Sigmoid colon (tissue), 7 donors: Measurements from ENCODE around the gene RPTN. TPM values are rescaled to one million over a fixed set of nuclear protein-coding genes. Genes with fewer than 3 reads are reported as not detected.

Experiments used
- DNase-seq: peaks from one replicate; pipeline ENCODE4 v3.0.0-alpha.2; 2019
- H3K27ac ChIP-seq, 4 donors: fragments of 200-600 bp; sonication (generic); one replicate each; pipeline ENCODE4 v1.5.1; 2016 to 2019; ENCODE audit warnings: mild to moderate bottlenecking in 1 of 4
- H3K27me3 ChIP-seq, 3 donors: fragments of 200-600 bp; sonication (generic); one replicate each; pipeline ENCODE4 v1.5.1; 2019; ENCODE audit warnings: mild to moderate bottlenecking in 1 of 3
- H3K36me3 ChIP-seq, 4 donors: fragments of 200-600 bp; sonication (generic); one replicate each; pipeline ENCODE4 v1.5.1; 2016 to 2019
- H3K4me1 ChIP-seq, 4 donors: fragments of 200-600 bp; sonication (generic); one replicate each; pipeline ENCODE4 v1.5.1; 2017 to 2019
- H3K4me3 ChIP-seq, 4 donors: fragments of 200-600 bp; sonication (generic); one replicate each; pipeline ENCODE4 v1.5.1; 2017 to 2019; ENCODE audit warnings: mild to moderate bottlenecking in 2 of 4, moderate library complexity in 1 of 4
- H3K9me3 ChIP-seq, 4 donors: fragments of 200-600 bp in 3 of 4; sonication (generic) in 3 of 4; one replicate each; pipeline versions ENCODE4 v1.5.1 to v1.6.1; 2013 to 2019
- CTCF ChIP-seq, 4 experiments: fragments of 450-650 bp in 3 of 4; fragments of 200-600 bp in 1 of 4; IDR thresholded peaks; one replicate each; pipeline ENCODE4 v1.5.1; 2016 to 2019; ENCODE audit warnings: antibody characterized with exemption in 4 of 4, mild to moderate bottlenecking in 3 of 4, moderate library complexity in 2 of 4
- EP300 ChIP-seq, 4 donors: sonication (generic); formaldehyde crosslinking; IDR thresholded peaks; one replicate each; pipeline ENCODE4 v1.6.1; 2017; ENCODE audit warnings: antibody characterized with exemption in 4 of 4
- POLR2A ChIP-seq, 2 donors: fragments of 450-650 bp; IDR thresholded peaks; one replicate each; pipeline ENCODE4 v1.6.1; 2016; ENCODE audit warnings: antibody characterized with exemption in 2 of 2, mild to moderate bottlenecking in 2 of 2, moderate library complexity in 2 of 2
- POLR2AphosphoS5 ChIP-seq, 4 donors: sonication (generic); formaldehyde crosslinking; IDR thresholded peaks; one replicate each; pipeline ENCODE4 v1.6.1; 2017; ENCODE audit warnings: antibody characterized with exemption in 4 of 4
- WGBS, 2 donors: extraction: QIAGEN DNeasy Blood & Tissue Kit; methylation state at CpG; one replicate each; pipeline ENCODE4 v1.1.7; 2013; 5-methylcytosine and 5-hydroxymethylcytosine counted together
- intact Hi-C: fragments of 100-400 bp; cut with DNase I; formaldehyde crosslinking; loops from one replicate; pipeline ENCODE4 v1.15.1; 2023
- polyA plus RNA-seq, 3 donors: library from polyadenylated mRNA; stranded (reverse); fragments of 200-250 nt; gene quantifications; one replicate each; pipeline ENCODE4 v1.2.3, GENCODE V29; 2013
- total RNA-seq, 4 donors: library from RNA; depleted of rRNA; stranded (reverse); fragments of >200 nt; gene quantifications; one replicate each; pipeline ENCODE4 v1.1.0, GENCODE V29; 2016
- donor health status: healthy with polysubstance abuse.
- donor health status: Bipolar disorder and iron deficiency.
- donor health status: healthy.

RPTN gene
- total and polyA plus RNA-seq, 7 donors = not detected

- peaks cover 52 to 100% (median 82%) of the 10 kb centered on the region in 3 donors for H3K27me3 ChIP-seq
- peak overlapping the region in 3 of 4 donors; percentile 39 to 49 (median 41) for H3K4me3 ChIP-seq
Measured at GRCh38 chr1:152109231-152109997, 49.6 kb downstream of the RPTN start.

GRCh38 chr1:152108882-152109222 lies 50.2 kb downstream of the RPTN start:
- intact Hi-C loops = no loop called here
- H3K9me3 ChIP-seq = peaks cover 0 to 13% (median 1%) of the 10 kb centered on the region in 4 donors
- H3K4me1 ChIP-seq = peaks cover 0 to 45% (median 40%) of the 10 kb centered on the region in 4 donors
- WGBS, 2 donors = 12 to 21% methylated on average over 28 of the region's 28 CpGs
- H3K4me3 ChIP-seq = no peak overlapping the region
- TF ChIP-seq POLR2AphosphoS5 (IDR thresholded peaks at IDR 0.05) = no peak
- no peak for TF ChIP-seq CTCF (IDR thresholded peaks at IDR 0.05)
- no peak for TF ChIP-seq EP300 (IDR thresholded peaks at IDR 0.05)
- TF ChIP-seq POLR2A (IDR thresholded peaks at IDR 0.05) = no peak
- no peak overlapping the region for H3K27ac ChIP-seq
- peaks cover 49 to 100% (median 82%) of the 10 kb centered on the region in 3 donors for H3K27me3 ChIP-seq
- DNase-seq = no peak
- H3K36me3 ChIP-seq = no peaks in the 10 kb centered on the region

More at GRCh38 chr1:152109231-152109997, 49.6 kb downstream of the RPTN start:
- TF ChIP-seq POLR2AphosphoS5 (IDR thresholded peaks at IDR 0.05) (no peak), EP300 (IDR thresholded peaks at IDR 0.05) (no peak), CTCF (IDR thresholded peaks at IDR 0.05) (no peak), POLR2A (IDR thresholded peaks at IDR 0.05) (no peak)
- WGBS, 2 donors = 5 to 11% methylated on average over 31 of the region's 31 CpGs
- DNase-seq = no peak
- Histone ChIP-seq H3K9me3 (peaks cover 0 to 13% (median 1%) of the 10 kb centered on the region in 4 donors), H3K4me1 (peaks cover 0 to 45% (median 40%) of the 10 kb centered on the region in 4 donors), H3K36me3 (no peaks in the 10 kb centered on the region), H3K27ac (no peak overlapping the region)
- intact Hi-C loops = no loop called here

- Histone ChIP-seq H3K4me3 (no peak overlapping the region), H3K9me3 (peaks cover 0 to 13% (median 1%) of the 10 kb centered on the region in 4 donors), H3K36me3 (no peaks in the 10 kb centered on the region), H3K27me3 (peaks cover 47 to 100% (median 76%) of the 10 kb centered on the region in 3 donors), H3K4me1 (peaks cover 0 to 45% (median 40%) of the 10 kb centered on the region in 4 donors), H3K27ac (peak overlapping the region in 1 of 4 donors; percentile 25)
- intact Hi-C loops = no loop called here
- DNase-seq = no peak
- WGBS, 2 donors = 7 to 9% methylated on average over 67 of the region's 67 CpGs
- TF ChIP-seq EP300 (IDR thresholded peaks at IDR 0.05) (no peak), CTCF (IDR thresholded peaks at IDR 0.05) (no peak), POLR2AphosphoS5 (IDR thresholded peaks at IDR 0.05) (peak in 3 of 4 donors; percentile 17 to 31 (median 23))
Measured at GRCh38 chr1:152107984-152108881, 50.8 kb downstream of the RPTN start.

GRCh38 chr1:152107031-152107983 lies 51.7 kb downstream of the RPTN start:
- Histone ChIP-seq H3K9me3 (peaks cover 0 to 13% (median 1%) of the 10 kb centered on the region in 4 donors), H3K4me1 (peaks cover 0 to 40% (median 34%) of the 10 kb centered on the region in 4 donors), H3K36me3 (no peaks in the 10 kb centered on the region), H3K27ac (no peak overlapping the region), H3K4me3 (no peak overlapping the region), H3K27me3 (peaks cover 43 to 100% (median 71%) of the 10 kb centered on the region in 3 donors)
- DNase-seq = no peak
- no peak for TF ChIP-seq POLR2AphosphoS5 (IDR thresholded peaks at IDR 0.05)
- TF ChIP-seq CTCF (IDR thresholded peaks at IDR 0.05) = no peak
- TF ChIP-seq POLR2A (IDR thresholded peaks at IDR 0.05) = no peak
- TF ChIP-seq EP300 (IDR thresholded peaks at IDR 0.05) = no peak
- WGBS, 2 donors = 12 to 20% methylated on average over 41 of the region's 41 CpGs
- intact Hi-C loops = no loop called here
